H9 (cell line): ENCODE data around the gene ZSCAN18. TPM values are rescaled to one million over a fixed set of nuclear protein-coding genes. Genes with fewer than 3 reads are reported as not detected.

Experiments used
- DNase-seq: peaks from one replicate; pipeline ENCODE4 v3.0.0-alpha.2; 2017
- H2AFZ ChIP-seq: one replicate; pipeline ENCODE4 v1.6.1; 2013; ENCODE audit warnings: mild to moderate bottlenecking, low read length, control low read depth, moderate library complexity
- H2AK5ac ChIP-seq: 2 replicates; pipeline ENCODE4 v1.6.1; 2013; ENCODE audit warnings: low read length, control low read depth, mixed read lengths; ENCODE audit not compliant: insufficient read length
- H2BK120ac ChIP-seq: one replicate; pipeline ENCODE4 v1.6.1; 2013; ENCODE audit warnings: low read depth, mild to moderate bottlenecking, low read length, control low read depth, inconsistent platforms; ENCODE audit not compliant: poor library complexity, severe bottlenecking
- H2BK12ac ChIP-seq: 2 replicates; pipeline ENCODE4 v1.6.1; 2013; ENCODE audit warnings: low read length, control low read depth, mixed read lengths, low read depth; ENCODE audit not compliant: insufficient read length
- H2BK15ac ChIP-seq: 2 replicates; pipeline ENCODE4 v1.6.1; 2013; ENCODE audit warnings: low read depth, low read length, control low read depth
- H2BK20ac ChIP-seq: one replicate; pipeline ENCODE4 v1.6.1; 2013; ENCODE audit warnings: low read depth, mild to moderate bottlenecking, low read length, control low read depth, inconsistent platforms; ENCODE audit not compliant: poor library complexity, severe bottlenecking
- H2BK5ac ChIP-seq: 2 replicates; pipeline ENCODE4 v1.6.1; 2013; ENCODE audit warnings: low read length, control low read depth, mixed read lengths; ENCODE audit not compliant: insufficient read length
- H3K14ac ChIP-seq: 2 replicates; pipeline ENCODE4 v1.6.1; 2013; ENCODE audit warnings: low read length, control low read depth; ENCODE audit not compliant: insufficient read depth
- H3K18ac ChIP-seq: 2 replicates; pipeline ENCODE4 v1.6.1; 2013; ENCODE audit warnings: low read depth, mild to moderate bottlenecking, mixed read lengths, low read length, control low read depth; ENCODE audit not compliant: insufficient read length
- H3K23ac ChIP-seq: 2 replicates; pipeline ENCODE4 v1.6.1; 2013; ENCODE audit warnings: low read length, control low read depth, mixed read lengths, low read depth; ENCODE audit not compliant: insufficient read length
- H3K23me2 ChIP-seq: 2 replicates; pipeline ENCODE4 v1.6.1; 2013; ENCODE audit warnings: low read depth, mild to moderate bottlenecking, mixed read lengths, low read length, control low read depth; ENCODE audit not compliant: insufficient read length, poor library complexity, severe bottlenecking
- H3K27ac ChIP-seq: 2 replicates; pipeline ENCODE4 v1.5.1; 2013; ENCODE audit warnings: low read length, control low read depth, mixed read lengths, low read depth; ENCODE audit not compliant: insufficient read length
- H3K27me3 ChIP-seq: 2 replicates; pipeline ENCODE4 v1.6.1; 2013; ENCODE audit warnings: low read length, control low read depth, inconsistent platforms; ENCODE audit not compliant: insufficient read depth
- H3K4ac ChIP-seq: 2 replicates; pipeline ENCODE4 v1.6.1; 2013; ENCODE audit warnings: low read depth, mild to moderate bottlenecking, control low read depth, inconsistent platforms, low read length, moderate library complexity
- H3K4me1 ChIP-seq: 2 replicates; pipeline ENCODE4 v1.6.1; 2013; ENCODE audit warnings: low read length, control low read depth, inconsistent platforms; ENCODE audit not compliant: insufficient read depth
- H3K4me2 ChIP-seq: 2 replicates; pipeline ENCODE4 v1.6.1; 2013; ENCODE audit warnings: low read length, control low read depth, mixed read lengths; ENCODE audit not compliant: insufficient read length, insufficient read depth
- H3K56ac ChIP-seq: 2 replicates; pipeline ENCODE4 v1.6.1; 2013; ENCODE audit warnings: low read depth, mild to moderate bottlenecking, mixed read lengths, low read length, control low read depth; ENCODE audit not compliant: insufficient read length
- H3K79me1 ChIP-seq: 2 replicates; pipeline ENCODE4 v1.6.1; 2013; ENCODE audit warnings: low read depth, mild to moderate bottlenecking, moderate library complexity, low read length, control low read depth, inconsistent platforms; ENCODE audit not compliant: insufficient read depth, poor library complexity, severe bottlenecking
- H3K79me2 ChIP-seq: 2 replicates; pipeline ENCODE4 v1.6.1; 2013; ENCODE audit warnings: low read length, control low read depth, inconsistent platforms; ENCODE audit not compliant: insufficient read depth
- H3K9ac ChIP-seq: 2 replicates; pipeline ENCODE4 v1.6.1; 2013; ENCODE audit warnings: low read length, control low read depth, mixed read lengths; ENCODE audit not compliant: insufficient read length; ENCODE audit errors: extremely low read depth
- H3K9me3 ChIP-seq: one replicate; pipeline ENCODE4 v1.6.1; 2013; ENCODE audit warnings: low read depth, low read length, inconsistent platforms; ENCODE audit not compliant: control insufficient read depth
- H3T11ph ChIP-seq: one replicate; pipeline ENCODE4 v1.6.1; 2013; ENCODE audit warnings: mild to moderate bottlenecking, low read length, control low read depth, inconsistent platforms
- H4K20me1 ChIP-seq: one replicate; pipeline ENCODE4 v1.6.1; 2013; ENCODE audit not compliant: control insufficient read depth, insufficient read length, insufficient read depth
- H4K5ac ChIP-seq: 2 replicates; pipeline ENCODE4 v1.6.1; 2013; ENCODE audit warnings: low read depth, mild to moderate bottlenecking, mixed read lengths, low read length, control low read depth; ENCODE audit not compliant: insufficient read length
- H4K8ac ChIP-seq: replicated peaks from 2 replicates; pipeline ENCODE4 v1.6.1; 2013; ENCODE audit warnings: low read length, control low read depth, mixed read lengths, low read depth; ENCODE audit not compliant: insufficient read length
- H4K91ac ChIP-seq: 2 replicates; pipeline ENCODE4 v1.6.1; 2013; ENCODE audit warnings: low read depth, mild to moderate bottlenecking, moderate library complexity, mixed read lengths, low read length, control low read depth; ENCODE audit not compliant: insufficient read length
- H3K27ac Mint-ChIP-seq, 3 experiments: 2 replicates in 2 of 3; 3 replicates in 1 of 3; pipeline ENCODE4 v1.8.0; 2020 to 2021; ENCODE audit warnings: mixed read lengths in 3 of 3, mild to moderate bottlenecking in 1 of 3, moderate library complexity in 1 of 3
- H3K27me3 Mint-ChIP-seq: 2 replicates; pipeline ENCODE4 v1.8.0; 2021; ENCODE audit warnings: low read depth, mild to moderate bottlenecking, moderate library complexity, mixed read lengths
- H3K36me3 Mint-ChIP-seq, 3 experiments: 2 replicates in 2 of 3; 3 replicates in 1 of 3; pipeline ENCODE4 v1.8.0; 2020 to 2021; ENCODE audit warnings: low read depth in 3 of 3, mixed read lengths in 3 of 3; ENCODE audit not compliant: insufficient read depth in 1 of 3
- H3K4me1 Mint-ChIP-seq, 2 experiments: 2 replicates each; pipeline ENCODE4 v1.8.0; 2020; ENCODE audit warnings: mixed read lengths in 2 of 2
- H3K4me3 Mint-ChIP-seq, 2 experiments: 2 replicates in 1 of 2; 3 replicates in 1 of 2; pipeline ENCODE4 v1.8.0; 2020 to 2021; ENCODE audit warnings: mild to moderate bottlenecking in 2 of 2, mixed read lengths in 2 of 2, moderate library complexity in 1 of 2
- H3K9me3 Mint-ChIP-seq, 2 experiments: 2 replicates in 1 of 2; 3 replicates in 1 of 2; pipeline ENCODE4 v1.8.0; 2020; ENCODE audit warnings: mild to moderate bottlenecking in 2 of 2, mixed read lengths in 2 of 2, moderate library complexity in 1 of 2
- WGBS: extraction: QIAGEN DNeasy Blood & Tissue Kit; methylation state at CpG from one replicate; pipeline ENCODE4 v1.1.7; 2013; ENCODE audit warnings: missing lambda C conversion rate, low lambda C conversion rate, mixed read lengths; ENCODE audit not compliant: insufficient read length; ENCODE audit errors: extremely low coverage; 5-methylcytosine and 5-hydroxymethylcytosine counted together
- total RNA-seq: library from RNA; stranded (reverse); gene quantifications from 2 replicates; pipeline ENCODE4 v1.2.1, GENCODE V29; 2021
- TF ChIP-seq, protein P1 (sequence below): fragments of 200-600 bp; sonication (generic); conservative IDR thresholded peaks from 3 replicates; pipeline ENCODE4 v1.8.0; 2021; ENCODE audit warnings: antibody characterized with exemption, mild to moderate bottlenecking

Gene ZSCAN18
- total RNA-seq, 1 experiment from 2014 or later: 40.1 TPM

DNA sequence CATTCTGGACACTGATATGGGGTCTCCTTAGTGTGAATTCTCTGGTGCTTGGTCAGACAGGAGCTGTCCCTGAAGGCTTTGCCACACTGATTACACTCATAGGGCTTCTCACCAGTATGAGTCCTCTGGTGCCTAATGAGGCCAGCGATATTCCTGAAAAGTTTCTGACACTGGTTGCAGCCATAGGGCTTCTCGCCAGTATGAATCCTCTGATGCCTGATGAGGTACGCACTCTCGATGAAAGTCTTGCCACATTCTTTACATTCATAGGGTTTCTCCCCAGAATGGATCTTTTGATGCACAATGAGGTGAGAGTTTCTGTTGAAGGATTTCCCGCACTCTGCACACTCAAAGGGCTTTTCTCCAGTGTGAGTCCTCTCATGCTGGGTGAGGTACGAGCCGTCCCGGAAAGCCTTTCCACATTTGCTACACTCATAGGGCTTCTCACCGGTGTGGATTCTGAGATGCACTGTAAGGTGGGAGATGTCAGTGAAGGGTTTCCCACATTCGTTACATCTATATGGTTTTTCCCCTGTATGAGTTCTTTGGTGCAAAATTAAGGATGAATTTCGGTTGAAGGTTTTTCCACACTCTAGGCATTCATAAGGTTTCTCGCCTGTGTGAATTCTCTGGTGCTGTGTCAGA is 30.1 kb upstream of the ZSCAN18 start:
- H2BK20ac ChIP-seq: no peak overlapping the region
- H3K4me1 ChIP-seq: no peaks in the 10 kb centered on the region
- Mint-ChIP-seq H3K27me3 (peaks cover 9% of the 10 kb centered on the region), H3K4me1 (no peaks in the 10 kb centered on the region), H3K36me3 (peaks cover 67 to 90% (median 75%) of the 10 kb centered on the region in 3 experiments), H3K9me3 (peaks cover 93 to 97% of the 10 kb centered on the region in 2 experiments), H3K4me3 (no peak overlapping the region), H3K27ac (no peak overlapping the region)
- H3K23ac ChIP-seq: no peak overlapping the region
- no peak overlapping the region for H3K4me2 ChIP-seq
- no peaks in the 10 kb centered on the region for H3K23me2 ChIP-seq
- no peak overlapping the region for H2BK120ac ChIP-seq
- no peak overlapping the region for H2BK12ac ChIP-seq
- peaks cover 99% of the 10 kb centered on the region for H3K9me3 ChIP-seq
- no peak overlapping the region for H2AFZ ChIP-seq
- no peak for DNase-seq
- H2BK5ac ChIP-seq: no peak overlapping the region
- H3K18ac ChIP-seq: no peak overlapping the region
- TF ChIP-seq, protein P1, sequence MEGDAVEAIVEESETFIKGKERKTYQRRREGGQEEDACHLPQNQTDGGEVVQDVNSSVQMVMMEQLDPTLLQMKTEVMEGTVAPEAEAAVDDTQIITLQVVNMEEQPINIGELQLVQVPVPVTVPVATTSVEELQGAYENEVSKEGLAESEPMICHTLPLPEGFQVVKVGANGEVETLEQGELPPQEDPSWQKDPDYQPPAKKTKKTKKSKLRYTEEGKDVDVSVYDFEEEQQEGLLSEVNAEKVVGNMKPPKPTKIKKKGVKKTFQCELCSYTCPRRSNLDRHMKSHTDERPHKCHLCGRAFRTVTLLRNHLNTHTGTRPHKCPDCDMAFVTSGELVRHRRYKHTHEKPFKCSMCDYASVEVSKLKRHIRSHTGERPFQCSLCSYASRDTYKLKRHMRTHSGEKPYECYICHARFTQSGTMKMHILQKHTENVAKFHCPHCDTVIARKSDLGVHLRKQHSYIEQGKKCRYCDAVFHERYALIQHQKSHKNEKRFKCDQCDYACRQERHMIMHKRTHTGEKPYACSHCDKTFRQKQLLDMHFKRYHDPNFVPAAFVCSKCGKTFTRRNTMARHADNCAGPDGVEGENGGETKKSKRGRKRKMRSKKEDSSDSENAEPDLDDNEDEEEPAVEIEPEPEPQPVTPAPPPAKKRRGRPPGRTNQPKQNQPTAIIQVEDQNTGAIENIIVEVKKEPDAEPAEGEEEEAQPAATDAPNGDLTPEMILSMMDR: no peak
- no peak overlapping the region for H3K27ac ChIP-seq
- no peak overlapping the region for H3K4ac ChIP-seq
- H3K56ac ChIP-seq: no peak overlapping the region
- H3K14ac ChIP-seq: no peak overlapping the region
- H3K9ac ChIP-seq: no peak overlapping the region
- no CpG with 5 or more reads among the region's 12 CpGs for WGBS
- no peak overlapping the region for H2AK5ac ChIP-seq
- H3T11ph ChIP-seq: no peak overlapping the region
- H4K5ac ChIP-seq: no peak overlapping the region
- H3K27me3 ChIP-seq: no peaks in the 10 kb centered on the region
- no peak overlapping the region for H4K91ac ChIP-seq
- H2BK15ac ChIP-seq: no peak overlapping the region
- no peaks in the 10 kb centered on the region for H3K79me2 ChIP-seq
- no peak overlapping the region for H4K8ac ChIP-seq
- no peaks in the 10 kb centered on the region for H3K79me1 ChIP-seq
- H4K20me1 ChIP-seq: no peaks in the 10 kb centered on the region
